Psoas muscle (tissue), 8 donors: ENCODE results near the gene APOBEC3F. TPM values are rescaled to one million over a fixed set of nuclear protein-coding genes. Genes with fewer than 3 reads are reported as not detected.
"Not testable (repeated sequence)": the region's sequence is repeated elsewhere in the genome, so short reads cannot be mapped to it uniquely, and the experiment has no call there.

Source experiments
- ATAC-seq, 4 donors: fragments of 200-7000 bp; cut with Tn5 transposase; one replicate each; pipeline ENCODE4 v1.9.1; 2020; ENCODE audit warnings: moderate library complexity in 3 of 4, mild to moderate bottlenecking in 2 of 4
- DNase-seq, 2 donors: peaks; one replicate each; pipeline ENCODE4 v3.0.0-alpha.2; 2020
- H3K27ac ChIP-seq: fragments of 200-600 bp; one replicate; pipeline ENCODE4 v1.8.0; 2022
- H3K27me3 ChIP-seq, 3 donors: fragments of 200-600 bp in 1 of 3; one replicate each; pipeline versions ENCODE4 v1.6.1 to v1.8.0; 2013 to 2022; ENCODE audit warnings: low read length in 2 of 3, mild to moderate bottlenecking in 2 of 3, moderate library complexity in 1 of 3; ENCODE audit not compliant: insufficient read depth in 3 of 3
- H3K36me3 ChIP-seq, 2 donors: fragments of 200-600 bp in 1 of 2; one replicate each; pipeline versions ENCODE4 v1.6.1 to v1.8.0; 2013 to 2022; ENCODE audit warnings: low read depth in 1 of 2, mild to moderate bottlenecking in 1 of 2, moderate library complexity in 1 of 2; ENCODE audit not compliant: insufficient read depth in 1 of 2
- H3K4me1 ChIP-seq: fragments of 200-600 bp; one replicate; pipeline ENCODE4 v1.8.0; 2022
- H3K4me3 ChIP-seq: fragments of 200-600 bp; one replicate; pipeline ENCODE4 v1.8.0; 2022; ENCODE audit warnings: mild to moderate bottlenecking
- H3K9me3 ChIP-seq: fragments of 200-600 bp; one replicate; pipeline ENCODE4 v1.8.0; 2022
- CTCF ChIP-seq: fragments of 200-600 bp; IDR thresholded peaks from one replicate; pipeline ENCODE4 v1.8.0; 2022; ENCODE audit warnings: antibody characterized with exemption
- WGBS, 3 donors: extraction: QIAGEN DNeasy Blood & Tissue Kit; methylation state at CpG; one replicate each; pipeline versions ENCODE4 v1.1.6 to v1.1.7; 2013; 5-methylcytosine and 5-hydroxymethylcytosine counted together
- intact Hi-C, 2 donors: fragments of 100-400 bp; cut with DNase I; formaldehyde crosslinking; loops; one replicate each; pipeline versions ENCODE4 v1.11.0 to v1.14.2; 2022
- polyA plus RNA-seq, 3 donors: library from polyadenylated mRNA; stranded (reverse); fragments of 200-250 nt; gene quantifications; one replicate each; pipeline ENCODE4 v1.2.3, GENCODE V29; 2013
- total RNA-seq, 4 donors: library from RNA; stranded (reverse); fragmentation: NEBNext Ultra II Directional in 2 of 4; extraction: Animal tissue kit (Norgen Biotek cat#: 25700) in 2 of 4; gene quantifications; one replicate each; pipeline versions ENCODE4 v1.2.1 to v1.2.4, GENCODE V29; 2021 to 2023
- donor health status: healthy with polysubstance abuse.
- donor health status: DM: no; HTN: no; CAD: no; lungs with moderate emphysema.
- donor health status: Bipolar disorder and iron deficiency.
- donor health status: healthy.
- donor health status: DM: yes; HTN: yes; CAD: no.
- donor health status: DM: no; HTN: no; CAD: no.
- donor health status: DM: no; HTN: no; CAD: no.
- donor health status: DM: yes; HTN: yes; CAD: no.

Gene APOBEC3F
- total and polyA plus RNA-seq, 7 donors: 0.06 to 1.4 (median 0.50) TPM

GRCh38 chr22:39070186-39070585 is 29.5 kb downstream of the APOBEC3F start:
- intact Hi-C loops: no loop called here
- 82 to 90% (median 87%) methylated on average over 7 of the region's 7 CpGs for WGBS, 3 donors
- no peak for TF ChIP-seq CTCF

GRCh38 chr22:39072581-39072981 is 31.9 kb downstream of the APOBEC3F start:
- H3K27ac ChIP-seq, ATAC-seq, H3K9me3 ChIP-seq, H3K27me3 ChIP-seq, DNase-seq, H3K36me3 ChIP-seq, H3K4me1 ChIP-seq, H3K4me3 ChIP-seq, intact Hi-C loops: not testable (repeated sequence)
- WGBS, 3 donors: 72 to 85% (median 82%) methylated on average over 6 to 7 of the region's 7 CpGs

More at GRCh38 chr22:39070186-39070585, 29.5 kb downstream of the APOBEC3F start:
- Histone ChIP-seq H3K27me3 (peaks cover 0 to 6% (median 2%) of the 10 kb centered on the region in 3 donors), H3K4me3 (no peak overlapping the region), H3K4me1 (no peaks in the 10 kb centered on the region), H3K9me3 (no peaks in the 10 kb centered on the region), H3K27ac (no peak overlapping the region), H3K36me3 (no peaks in the 10 kb centered on the region)
- DNase-seq (no peak), ATAC-seq (no peak)

DNA sequence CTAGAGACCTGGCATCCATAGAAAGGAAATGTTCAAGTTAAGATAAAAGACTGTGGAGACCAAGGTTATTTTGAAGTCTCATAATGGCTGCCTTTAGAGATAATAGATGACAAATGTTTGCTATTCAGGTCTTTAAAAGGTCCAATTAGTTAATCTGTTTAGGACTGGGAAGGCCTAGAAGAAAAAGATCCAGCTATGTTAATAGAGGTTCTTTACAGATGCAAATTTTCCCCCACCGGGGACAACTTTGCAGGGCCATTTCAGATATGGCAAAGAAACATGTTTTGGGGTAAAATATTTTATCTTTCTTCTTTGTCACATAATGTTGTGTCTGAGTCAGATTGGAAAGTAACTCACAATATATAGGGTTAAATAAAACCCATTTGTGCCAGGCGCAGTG is 33.3 kb downstream of the APOBEC3F start:
- H3K27me3 ChIP-seq: peaks cover 0 to 4% (median 4%) of the 10 kb centered on the region in 3 donors
- no peak overlapping the region for H3K4me3 ChIP-seq
- no peaks in the 10 kb centered on the region for H3K4me1 ChIP-seq
- no peak for DNase-seq
- H3K36me3 ChIP-seq: no peaks in the 10 kb centered on the region
- TF ChIP-seq CTCF: no peak
- no peaks in the 10 kb centered on the region for H3K9me3 ChIP-seq
- intact Hi-C loops: no loop called here
- ATAC-seq: no peak
- H3K27ac ChIP-seq: no peak overlapping the region
- 44 to 53% (median 46%) methylated on average over 2 of the region's 2 CpGs for WGBS, 3 donors

GRCh38 chr22:39076155-39077025 is 35.7 kb downstream of the APOBEC3F start:
- H3K4me1 ChIP-seq, H3K27ac ChIP-seq, intact Hi-C loops, H3K36me3 ChIP-seq, H3K27me3 ChIP-seq, H3K9me3 ChIP-seq: not testable (repeated sequence)
- peak overlapping the region; percentile 57 for H3K4me3 ChIP-seq
- whole genome bisulfite sequencing, 3 donors: 29 to 64% (median 31%) methylated on average over 9 to 20 of the region's 24 CpGs
- DNase-seq (peak in 1 of 2 donors; percentile 35), ATAC-seq (peak in 3 of 4 donors; percentile 24 to 80 (median 58))

- not testable (repeated sequence) for H3K4me1 ChIP-seq
These were observed 36.6 kb downstream of the APOBEC3F start, which contains the start of gene APOBEC3G for GRCh38 chr22:39077026-39077840. APOBEC3G (plus strand) TSS chr22:39077275; CDS start chr22:39077362, 87 bp downstream.

GRCh38 chr22:39077912-39078311 is 37.2 kb downstream of the APOBEC3F start:
- ATAC-seq, intact Hi-C loops, H3K36me3 ChIP-seq, H3K27ac ChIP-seq, H3K9me3 ChIP-seq, H3K27me3 ChIP-seq, H3K4me1 ChIP-seq: not testable (repeated sequence)
- 90 to 93% (median 91%) methylated on average over 12 of the region's 12 CpGs for WGBS, 3 donors
- DNase-seq: peak in 1 of 2 donors; percentile 3
- H3K4me3 ChIP-seq: peak overlapping the region; percentile 57

More at GRCh38 chr22:39077026-39077840, 36.6 kb downstream of the APOBEC3F start, which contains the start of gene APOBEC3G:
- H3K36me3 ChIP-seq, H3K27me3 ChIP-seq, H3K9me3 ChIP-seq, intact Hi-C loops: not testable (repeated sequence)
- Histone ChIP-seq H3K27ac (peak within 1 kb of the TSS; percentile 30), H3K4me3 (peak within 1 kb of the TSS; percentile 57)
- peak; percentile 49 to 77 (median 60) for ATAC-seq
- peak; percentile 47 to 69 for DNase-seq
- WGBS, 3 donors: 18 to 30% (median 26%) methylated on average over 10 to 15 of the region's 17 CpGs
